NT2/D1 (cell line): ENCODE results near the gene ANGPTL2.

Experiments used
- SUZ12 ChIP-seq: IDR thresholded peaks from 2 replicates; pipeline ENCODE4 v1.6.1; 2011; ENCODE audit not compliant: insufficient read length, insufficient read depth; ENCODE audit errors: extremely low read depth
- YY1 ChIP-seq: IDR thresholded peaks from 2 replicates; pipeline ENCODE4 v1.6.1; 2011; ENCODE audit not compliant: insufficient read length, insufficient read depth

DNA sequence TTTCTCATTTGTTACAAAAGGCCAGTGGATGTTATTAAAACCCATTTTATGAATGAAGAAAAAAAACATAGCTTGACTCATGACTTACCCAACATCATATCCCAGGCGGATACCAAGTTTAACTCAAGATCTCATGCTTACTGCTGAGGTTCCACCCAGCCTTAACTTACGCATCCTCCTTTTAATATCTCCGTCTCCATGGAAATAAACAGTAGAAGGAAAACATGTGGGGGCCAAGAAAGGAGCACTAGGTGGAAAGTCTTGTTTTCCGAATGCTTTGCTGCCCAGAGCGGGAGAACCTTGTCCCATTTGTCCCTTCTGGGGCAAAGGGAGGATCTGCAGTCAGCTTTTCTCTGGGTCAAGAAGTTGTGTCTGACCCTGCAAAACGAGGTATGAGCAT lies 44.1 kb downstream of the ANGPTL2 start:
- no peak for TF ChIP-seq SUZ12
- TF ChIP-seq YY1: no peak
